ENCODE data around the gene CENPL. TPM values are rescaled to one million over a fixed set of nuclear protein-coding genes. Genes with fewer than 3 reads are reported as not detected.

CENPL gene
- total RNA-seq, 4 donors from 2014 or later: 0.51 to 24.2 (median 4.7) TPM; not detected in 1

GRCh38 chr1:173856903-173857302 is 32.2 kb upstream of the CENPL start:
- Histone ChIP-seq H3K36me3 (no peaks in the 10 kb centered on the region), H3K4me3 (no peak overlapping the region), H3K27me3 (no peaks in the 10 kb centered on the region), H3K4me1 (no peaks in the 10 kb centered on the region), H3K27ac (no peak overlapping the region), H3K9me3 (no peaks in the 10 kb centered on the region)
- DNase-seq: no peak
- TF ChIP-seq POLR2A (IDR thresholded peaks at IDR 0.05) (no peak), CTCF (IDR thresholded peaks at IDR 0.05) (no peak)
- intact Hi-C loops (cut with DNase I; ENCODE audit: low total_unique reads): no loop called here

DNA sequence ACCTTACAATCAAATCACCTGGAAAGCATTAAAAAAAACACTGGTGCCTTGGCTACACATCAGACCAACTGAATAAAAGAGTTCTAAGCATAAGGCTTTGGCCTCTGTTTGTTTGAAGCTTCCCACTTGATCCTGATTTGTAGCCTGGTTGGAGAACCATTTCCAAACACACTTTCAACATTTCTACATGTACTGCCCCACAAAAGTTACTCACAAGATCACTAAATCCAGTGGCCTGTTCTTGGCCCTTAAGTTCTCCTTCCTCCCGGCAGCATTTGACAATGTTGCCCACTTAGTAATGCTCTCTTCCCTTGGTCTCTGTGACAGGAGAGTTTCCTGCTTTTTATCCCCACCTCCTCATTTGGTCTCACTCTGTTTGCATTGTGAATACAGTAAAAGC is 31.3 kb upstream of the CENPL start:
- intact Hi-C loops (cut with DNase I; ENCODE audit: low total_unique reads): no loop called here
- TF ChIP-seq CTCF (IDR thresholded peaks at IDR 0.05): no peak
- no peak for TF ChIP-seq POLR2A (IDR thresholded peaks at IDR 0.05)

GRCh38 chr1:173853074-173853473 is 28.4 kb upstream of the CENPL start:
- Histone ChIP-seq H3K36me3 (no peaks in the 10 kb centered on the region), H3K4me3 (no peak overlapping the region), H3K27ac (peak overlapping the region; percentile 32 to 59), H3K27me3 (no peaks in the 10 kb centered on the region), H3K4me1 (no peaks in the 10 kb centered on the region), H3K9me3 (no peaks in the 10 kb centered on the region)
- no peak for TF ChIP-seq CTCF (IDR thresholded peaks at IDR 0.05)
- no peak for TF ChIP-seq POLR2A (IDR thresholded peaks at IDR 0.05)
- intact Hi-C loops (cut with DNase I; ENCODE audit: low total_unique reads): no loop called here
- DNase-seq: no peak

More for the DNA sequence above, 31.3 kb upstream of the CENPL start:
- DNase-seq: no peak
- Histone ChIP-seq H3K36me3 (no peaks in the 10 kb centered on the region), H3K9me3 (no peaks in the 10 kb centered on the region), H3K4me1 (no peaks in the 10 kb centered on the region), H3K27me3 (no peaks in the 10 kb centered on the region), H3K27ac (no peak overlapping the region), H3K4me3 (no peak overlapping the region)

- Histone ChIP-seq H3K36me3 (no peaks in the 10 kb centered on the region), H3K4me1 (no peaks in the 10 kb centered on the region), H3K9me3 (no peaks in the 10 kb centered on the region), H3K4me3 (no peak overlapping the region), H3K27ac (no peak overlapping the region), H3K27me3 (no peaks in the 10 kb centered on the region)
- intact Hi-C loops (cut with DNase I; ENCODE audit: low total_unique reads): no loop called here
- TF ChIP-seq POLR2A (IDR thresholded peaks at IDR 0.05) (no peak), CTCF (IDR thresholded peaks at IDR 0.05) (no peak)
- DNase-seq: no peak
Observed at GRCh38 chr1:173852105-173852504, 27.4 kb upstream of the CENPL start.

DNA sequence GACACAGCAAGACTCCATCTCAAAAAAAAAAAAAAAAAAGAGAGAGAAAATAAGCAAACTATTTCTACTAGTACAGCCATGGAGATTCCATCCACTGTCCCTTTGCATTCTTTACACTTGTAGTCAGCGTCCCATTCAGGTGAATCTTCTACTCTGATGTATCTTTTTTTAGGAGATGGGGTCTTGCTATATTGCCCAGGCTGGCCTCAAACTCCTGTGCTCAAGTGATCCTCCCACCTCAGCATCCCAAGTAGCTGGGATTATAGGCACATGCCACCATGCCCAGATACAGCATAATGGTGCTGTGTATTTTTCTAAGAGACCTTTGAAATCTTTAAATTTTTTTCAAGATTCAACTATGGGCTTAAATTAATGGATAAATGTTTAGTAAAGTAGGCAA is 8.1 kb upstream of the CENPL start:
- intact Hi-C loops (cut with DNase I; ENCODE audit: low total_unique reads): no loop called here
- Histone ChIP-seq H3K4me1 (no peaks in the 10 kb centered on the region), H3K27me3 (no peaks in the 10 kb centered on the region), H3K27ac (no peak overlapping the region), H3K4me3 (no peak overlapping the region), H3K9me3 (no peaks in the 10 kb centered on the region), H3K36me3 (no peaks in the 10 kb centered on the region)
- TF ChIP-seq CTCF (IDR thresholded peaks at IDR 0.05): no peak
- TF ChIP-seq POLR2A (IDR thresholded peaks at IDR 0.05): no peak
- no peak for DNase-seq
